HepG2 (cell line): ENCODE results near the gene MRPL58. TPM values are rescaled to one million over a fixed set of nuclear protein-coding genes. Genes with fewer than 3 reads are reported as not detected.

Experiments used
- GZF1 ChIP-seq: sonication (generic); formaldehyde crosslinking; IDR thresholded peaks from 2 replicates; pipeline ENCODE4 v1.5.1; 2020; ENCODE audit warnings: mild to moderate bottlenecking, missing genetic modification reagents
- PTBP1 ChIP-seq: fragments of 200-400 bp; formaldehyde crosslinking; IDR thresholded peaks from 2 replicates; pipeline ENCODE4 v1.6.1; 2018; ENCODE audit warnings: low read length, low read depth; ENCODE audit not compliant: poor library complexity, severe bottlenecking
- REL ChIP-seq: sonication (generic); formaldehyde crosslinking; conservative IDR thresholded peaks from 2 replicates; pipeline ENCODE4 v1.8.0; 2022; ENCODE audit warnings: mild to moderate bottlenecking, missing genetic modification reagents, moderate library complexity
- REPIN1 ChIP-seq: sonication (generic); formaldehyde crosslinking; IDR thresholded peaks from 2 replicates; pipeline ENCODE4 v1.8.0; 2022; ENCODE audit warnings: missing genetic modification reagents, low read depth, mild to moderate bottlenecking, borderline replicate concordance
- TMF1 ChIP-seq: sonication (generic); formaldehyde crosslinking; IDR thresholded peaks from 2 replicates; pipeline ENCODE4 v1.8.1; 2022; ENCODE audit warnings: low read depth, missing genetic modification reagents
- XBP1 ChIP-seq: sonication (generic); formaldehyde crosslinking; IDR thresholded peaks from 2 replicates; pipeline ENCODE4 v1.5.0; 2020; ENCODE audit warnings: missing genetic modification reagents
- ZFP62 ChIP-seq: sonication (generic); formaldehyde crosslinking; IDR thresholded peaks from 2 replicates; pipeline ENCODE4 v1.4.0; 2020; ENCODE audit warnings: missing genetic modification reagents
- ZMYM2 ChIP-seq: sonication (generic); formaldehyde crosslinking; IDR thresholded peaks from 2 replicates; pipeline ENCODE4 v1.8.0; 2022; ENCODE audit warnings: mild to moderate bottlenecking, missing genetic modification reagents
- ZNF335 ChIP-seq: sonication (generic); formaldehyde crosslinking; IDR thresholded peaks from 2 replicates; pipeline ENCODE4 v1.4.0; 2020; ENCODE audit warnings: missing genetic modification reagents
- ZNF543 ChIP-seq: sonication (generic); formaldehyde crosslinking; IDR thresholded peaks from 2 replicates; pipeline ENCODE4 v1.4.0; 2020; ENCODE audit warnings: mild to moderate bottlenecking, missing genetic modification reagents
- ZNF550 ChIP-seq: sonication (generic); formaldehyde crosslinking; IDR thresholded peaks from 2 replicates; pipeline ENCODE4 v1.4.0; 2020; ENCODE audit warnings: mild to moderate bottlenecking, missing genetic modification reagents, borderline replicate concordance
- ZSCAN30 ChIP-seq: sonication (generic); formaldehyde crosslinking; IDR thresholded peaks from 2 replicates; pipeline ENCODE4 v1.5.0; 2020; ENCODE audit warnings: mild to moderate bottlenecking, missing genetic modification reagents
- polyA plus RNA-seq, 8 experiments: library from polyadenylated mRNA; depleted of rRNA in 3 of 8; stranded (reverse) in 7 of 8; unstranded in 1 of 8; fragments of >200 nt; fragmentation: Illumina TruSeq in 4 of 8; extraction: Trizol in 4 of 8; gene quantifications; 2 replicates each; pipeline versions ENCODE4 v1.2.1 to v1.2.3, GENCODE V29; 2011 to 2016; ENCODE audit warnings: low read depth in 4 of 8, missing spikeins in 1 of 8, mixed read lengths in 1 of 8; ENCODE audit not compliant: insufficient read depth in 1 of 8
- total RNA-seq, 5 experiments: library from RNA; depleted of rRNA; stranded (reverse); fragments of >200 nt; fragmentation: Illumina TruSeq; extraction: Trizol; gene quantifications; 2 replicates each; pipeline ENCODE4 v1.2.3, GENCODE V29; 2016; ENCODE audit warnings: low read depth in 1 of 5
- TF ChIP-seq, protein P1 (sequence below): sonication (generic); formaldehyde crosslinking; conservative IDR thresholded peaks from 2 replicates; pipeline ENCODE4 v1.4.0; 2020; ENCODE audit warnings: missing genetic modification reagents
- TF ChIP-seq, protein P2 (sequence below): sonication (generic); formaldehyde crosslinking; IDR thresholded peaks from 2 replicates; pipeline ENCODE4 v1.4.0; 2020; ENCODE audit warnings: mild to moderate bottlenecking, missing genetic modification reagents
- TF ChIP-seq, protein P3 (sequence below): sonication (generic); formaldehyde crosslinking; IDR thresholded peaks from 2 replicates; pipeline ENCODE4 v1.4.0; 2020; ENCODE audit warnings: missing genetic modification reagents
- TF ChIP-seq, protein P4 (sequence below): IDR thresholded peaks from 2 replicates; pipeline ENCODE4 v1.6.1; 2016

Gene MRPL58
- total and polyA plus RNA-seq, 2 of the 13 experiments (the other 11 are each of a cell fraction or from before 2014, with no cell fraction given) = 44.9 to 68.9 TPM

DNA sequence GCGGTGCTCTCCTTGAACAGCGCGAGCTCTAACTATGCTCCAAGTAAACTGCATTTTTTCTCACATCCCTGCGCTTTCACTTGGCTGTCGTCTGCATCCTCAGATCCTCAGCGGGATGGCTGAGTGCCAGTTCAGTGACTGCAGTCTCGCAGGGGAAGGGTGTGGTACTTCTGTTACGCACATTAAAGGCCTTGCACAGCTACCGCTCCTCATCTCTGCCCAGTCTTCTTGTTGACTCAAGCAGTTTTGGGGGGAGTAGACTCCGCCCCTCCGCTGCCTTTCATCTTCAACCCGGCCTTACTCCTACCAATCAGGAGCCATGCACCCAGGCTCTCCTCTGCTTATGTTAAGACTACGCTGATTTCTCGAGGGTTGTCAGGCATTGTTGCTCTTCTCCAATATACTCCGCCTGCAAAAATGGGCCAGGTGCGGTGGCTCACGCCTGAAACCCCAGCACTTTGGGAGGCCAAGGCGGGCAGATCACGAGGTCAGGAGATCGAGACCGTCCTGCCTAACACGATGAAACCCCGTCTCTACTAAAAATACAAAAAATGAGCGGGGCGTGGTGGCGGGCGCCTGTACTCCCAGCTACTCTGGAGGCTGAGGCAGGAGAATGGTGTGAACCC is 24.3 kb downstream of the MRPL58 start (continued):
- TF ChIP-seq REPIN1 (CRISPR knock-in tag) = peak; percentile 16; the same call in 1 of the 2 replicates
- TF ChIP-seq ZSCAN30 (CRISPR knock-in tag) = no peak
- TF ChIP-seq, protein P1, sequence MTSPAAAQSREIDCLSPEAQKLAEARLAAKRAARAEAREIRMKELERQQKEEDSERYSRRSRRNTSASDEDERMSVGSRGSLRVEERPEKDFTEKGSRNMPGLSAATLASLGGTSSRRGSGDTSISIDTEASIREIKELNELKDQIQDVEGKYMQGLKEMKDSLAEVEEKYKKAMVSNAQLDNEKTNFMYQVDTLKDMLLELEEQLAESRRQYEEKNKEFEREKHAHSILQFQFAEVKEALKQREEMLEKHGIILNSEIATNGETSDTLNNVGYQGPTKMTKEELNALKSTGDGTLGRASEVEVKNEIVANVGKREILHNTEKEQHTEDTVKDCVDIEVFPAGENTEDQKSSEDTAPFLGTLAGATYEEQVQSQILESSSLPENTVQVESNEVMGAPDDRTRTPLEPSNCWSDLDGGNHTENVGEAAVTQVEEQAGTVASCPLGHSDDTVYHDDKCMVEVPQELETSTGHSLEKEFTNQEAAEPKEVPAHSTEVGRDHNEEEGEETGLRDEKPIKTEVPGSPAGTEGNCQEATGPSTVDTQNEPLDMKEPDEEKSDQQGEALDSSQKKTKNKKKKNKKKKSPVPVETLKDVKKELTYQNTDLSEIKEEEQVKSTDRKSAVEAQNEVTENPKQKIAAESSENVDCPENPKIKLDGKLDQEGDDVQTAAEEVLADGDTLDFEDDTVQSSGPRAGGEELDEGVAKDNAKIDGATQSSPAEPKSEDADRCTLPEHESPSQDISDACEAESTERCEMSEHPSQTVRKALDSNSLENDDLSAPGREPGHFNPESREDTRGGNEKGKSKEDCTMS (CRISPR knock-in tag) = no peak
- TF ChIP-seq ZMYM2 = no peak
- TF ChIP-seq, protein P2, sequence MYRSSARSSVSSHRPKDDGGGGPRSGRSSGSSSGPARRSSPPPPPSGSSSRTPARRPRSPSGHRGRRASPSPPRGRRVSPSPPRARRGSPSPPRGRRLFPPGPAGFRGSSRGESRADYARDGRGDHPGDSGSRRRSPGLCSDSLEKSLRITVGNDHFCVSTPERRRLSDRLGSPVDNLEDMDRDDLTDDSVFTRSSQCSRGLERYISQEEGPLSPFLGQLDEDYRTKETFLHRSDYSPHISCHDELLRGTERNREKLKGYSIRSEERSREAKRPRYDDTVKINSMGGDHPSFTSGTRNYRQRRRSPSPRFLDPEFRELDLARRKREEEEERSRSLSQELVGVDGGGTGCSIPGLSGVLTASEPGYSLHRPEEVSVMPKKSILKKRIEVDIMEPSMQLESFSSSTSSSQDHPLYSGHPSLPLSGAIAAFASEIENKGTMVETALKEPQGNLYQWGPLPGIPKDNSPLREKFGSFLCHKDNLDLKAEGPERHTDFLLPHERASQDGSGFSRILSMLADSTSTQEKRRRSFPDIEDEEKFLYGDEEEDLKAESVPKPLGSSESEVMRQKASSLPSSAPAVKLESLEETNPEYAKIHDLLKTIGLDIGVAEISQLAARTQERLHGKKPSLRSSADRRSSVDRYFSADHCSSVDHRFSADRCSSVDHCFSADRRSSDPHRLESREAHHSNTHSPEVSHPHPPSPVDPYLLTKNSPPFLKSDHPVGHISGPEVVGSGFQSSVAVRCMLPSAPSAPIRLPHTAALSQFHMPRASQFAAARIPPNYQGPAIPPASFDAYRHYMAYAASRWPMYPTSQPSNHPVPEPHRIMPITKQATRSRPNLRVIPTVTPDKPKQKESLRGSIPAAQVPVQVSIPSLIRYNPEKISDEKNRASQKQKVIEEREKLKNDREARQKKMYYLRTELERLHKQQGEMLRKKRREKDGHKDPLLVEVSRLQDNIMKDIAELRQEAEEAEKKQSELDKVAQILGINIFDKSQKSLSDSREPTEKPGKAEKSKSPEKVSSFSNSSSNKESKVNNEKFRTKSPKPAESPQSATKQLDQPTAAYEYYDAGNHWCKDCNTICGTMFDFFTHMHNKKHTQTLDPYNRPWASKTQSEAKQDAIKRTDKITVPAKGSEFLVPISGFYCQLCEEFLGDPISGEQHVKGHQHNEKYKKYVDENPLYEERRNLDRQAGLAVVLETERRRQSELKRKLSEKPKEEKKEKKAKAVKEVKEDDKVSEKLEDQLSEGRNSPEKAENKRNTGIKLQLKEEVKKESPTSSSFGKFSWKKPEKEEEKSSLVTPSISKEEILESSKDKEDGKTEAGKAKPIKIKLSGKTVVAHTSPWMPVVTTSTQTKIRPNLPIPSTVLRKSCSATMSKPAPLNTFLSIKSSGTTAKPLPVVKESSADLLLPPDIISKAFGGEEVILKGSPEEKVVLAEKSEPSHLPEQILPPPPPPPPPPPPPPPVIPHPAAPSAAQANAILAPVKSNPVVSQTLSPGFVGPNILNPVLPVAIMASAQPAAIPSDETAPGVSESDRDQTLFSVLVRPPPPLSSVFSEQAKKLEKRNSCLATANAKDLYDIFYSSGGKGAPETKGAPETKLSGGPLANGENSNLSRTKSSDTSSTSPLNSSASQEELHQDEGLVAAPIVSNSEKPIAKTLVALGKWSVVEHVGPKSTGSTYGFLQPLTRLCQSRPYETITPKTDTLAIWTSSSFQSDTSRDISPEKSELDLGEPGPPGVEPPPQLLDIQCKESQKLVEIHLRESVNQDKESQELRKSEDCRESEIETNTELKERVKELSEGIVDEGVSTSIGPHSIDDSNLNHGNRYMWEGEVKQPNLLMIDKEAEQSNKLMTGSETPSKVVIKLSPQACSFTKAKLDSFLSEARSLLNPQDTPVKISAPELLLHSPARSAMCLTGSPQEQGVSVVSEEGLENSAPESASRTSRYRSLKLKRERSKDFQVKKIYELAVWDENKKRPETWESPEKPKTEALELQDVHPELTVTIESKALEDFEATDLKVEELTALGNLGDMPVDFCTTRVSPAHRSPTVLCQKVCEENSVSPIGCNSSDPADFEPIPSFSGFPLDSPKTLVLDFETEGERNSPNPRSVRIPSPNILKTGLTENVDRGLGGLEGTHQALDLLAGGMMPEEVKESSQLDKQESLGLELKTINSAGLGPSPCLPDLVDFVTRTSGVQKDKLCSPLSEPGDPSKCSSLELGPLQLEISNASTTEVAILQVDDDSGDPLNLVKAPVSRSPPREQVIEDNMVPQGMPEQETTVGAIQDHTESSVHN (CRISPR knock-in tag) = no peak
- 0 out of 2 replicates have a peak, but pooled peaks have one; percentile 36 for TF ChIP-seq ZNF543 (CRISPR knock-in tag)
- 0 out of 2 replicates have a peak, but pooled peaks have one; percentile 7 for TF ChIP-seq XBP1 (CRISPR knock-in tag)
- TF ChIP-seq ZNF550 = no peak
- TF ChIP-seq PTBP1 = no peak
- no peak for TF ChIP-seq TMF1
- TF ChIP-seq REL (CRISPR knock-in tag) = no peak
- TF ChIP-seq GZF1 (CRISPR knock-in tag) = no peak
- no peak for TF ChIP-seq ZFP62 (CRISPR knock-in tag)
- TF ChIP-seq, protein P3, sequence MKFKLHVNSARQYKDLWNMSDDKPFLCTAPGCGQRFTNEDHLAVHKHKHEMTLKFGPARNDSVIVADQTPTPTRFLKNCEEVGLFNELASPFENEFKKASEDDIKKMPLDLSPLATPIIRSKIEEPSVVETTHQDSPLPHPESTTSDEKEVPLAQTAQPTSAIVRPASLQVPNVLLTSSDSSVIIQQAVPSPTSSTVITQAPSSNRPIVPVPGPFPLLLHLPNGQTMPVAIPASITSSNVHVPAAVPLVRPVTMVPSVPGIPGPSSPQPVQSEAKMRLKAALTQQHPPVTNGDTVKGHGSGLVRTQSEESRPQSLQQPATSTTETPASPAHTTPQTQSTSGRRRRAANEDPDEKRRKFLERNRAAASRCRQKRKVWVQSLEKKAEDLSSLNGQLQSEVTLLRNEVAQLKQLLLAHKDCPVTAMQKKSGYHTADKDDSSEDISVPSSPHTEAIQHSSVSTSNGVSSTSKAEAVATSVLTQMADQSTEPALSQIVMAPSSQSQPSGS (CRISPR knock-in tag) = 0 out of 2 replicates have a peak, but pooled peaks have one; percentile 20
- TF ChIP-seq, protein P4, sequence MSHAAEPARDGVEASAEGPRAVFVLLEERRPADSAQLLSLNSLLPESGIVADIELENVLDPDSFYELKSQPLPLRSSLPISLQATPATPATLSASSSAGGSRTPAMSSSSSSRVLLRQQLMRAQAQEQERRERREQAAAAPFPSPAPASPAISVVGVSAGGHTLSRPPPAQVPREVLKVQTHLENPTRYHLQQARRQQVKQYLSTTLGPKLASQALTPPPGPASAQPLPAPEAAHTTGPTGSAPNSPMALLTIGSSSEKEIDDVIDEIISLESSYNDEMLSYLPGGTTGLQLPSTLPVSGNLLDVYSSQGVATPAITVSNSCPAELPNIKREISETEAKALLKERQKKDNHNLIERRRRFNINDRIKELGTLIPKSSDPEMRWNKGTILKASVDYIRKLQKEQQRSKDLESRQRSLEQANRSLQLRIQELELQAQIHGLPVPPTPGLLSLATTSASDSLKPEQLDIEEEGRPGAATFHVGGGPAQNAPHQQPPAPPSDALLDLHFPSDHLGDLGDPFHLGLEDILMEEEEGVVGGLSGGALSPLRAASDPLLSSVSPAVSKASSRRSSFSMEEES = no peak
- TF ChIP-seq ZNF335 (CRISPR knock-in tag) = no peak
